NCI-H2029 treated with DMSO at 0.1 percent for 48 hours (cell line): ENCODE measurements around the gene RNU11.
A peak's percentile ranks its signal among the peaks of the same experiment; 100 is the strongest.
"Not testable (repeated sequence)": the region's sequence is repeated elsewhere in the genome, so short reads cannot be mapped to it uniquely, and the experiment has no call there.

ENCODE experiments used
- DNase-seq: peaks from one replicate; lab custom pipeline; 2025; lab: John Stamatoyannopoulos, UW

The RNU11 gene

GRCh38 chr1:28648474-28649198, at the start of gene RNU11:
RNU11 (plus strand) TSS chr1:28648600.
- peak; percentile 91 for DNase-seq

GRCh38 chr1:28601696-28602095, 46.7 kb upstream of the RNU11 start:
- no peak for DNase-seq

- DNase-seq = peak; percentile 30
Observed at GRCh38 chr1:28602536-28603439, 45.6 kb upstream of the RNU11 start.

- no peak for DNase-seq
Observed at GRCh38 chr1:28604411-28604810, 44.0 kb upstream of the RNU11 start.

GRCh38 chr1:28604962-28605361, 43.4 kb upstream of the RNU11 start:
- DNase-seq = no peak

- no peak for DNase-seq
Observed at GRCh38 chr1:28606771-28607170, 41.6 kb upstream of the RNU11 start.

GRCh38 chr1:28613175-28613574, 35.2 kb upstream of the RNU11 start:
- DNase-seq = no peak

GRCh38 chr1:28631713-28632112, 16.7 kb upstream of the RNU11 start:
- DNase-seq = no peak

GRCh38 chr1:28632560-28632959, 15.8 kb upstream of the RNU11 start:
- DNase-seq = no peak

- no peak for DNase-seq
Observed at GRCh38 chr1:28640766-28641165, 7.6 kb upstream of the RNU11 start.

- DNase-seq = no peak
Observed at GRCh38 chr1:28642056-28642846, 6.1 kb upstream of the RNU11 start.

GRCh38 chr1:28642847-28643635, 5.4 kb upstream of the RNU11 start, which contains the start of gene TAF12:
TAF12 (minus strand) TSS chr1:28643067; CDS start chr1:28622081, 20,986 bp downstream.
- peak; percentile 78 for DNase-seq

- no peak for DNase-seq
Observed at GRCh38 chr1:28644494-28644893, 3.9 kb upstream of the RNU11 start.

- DNase-seq = not testable (repeated sequence)
Observed at GRCh38 chr1:28645406-28645805, 3.0 kb upstream of the RNU11 start.

- DNase-seq = no peak
Observed at GRCh38 chr1:28646040-28646439, 2.4 kb upstream of the RNU11 start.

- peak; percentile 91 for DNase-seq
Observed at GRCh38 chr1:28648008-28648473, 359 bp upstream of the RNU11 start.

GRCh38 chr1:28653063-28653462, 4.7 kb downstream of the RNU11 start:
- DNase-seq = not testable (repeated sequence)

- not testable (repeated sequence) for DNase-seq
Observed at GRCh38 chr1:28653870-28654269, 5.5 kb downstream of the RNU11 start.

- DNase-seq = not testable (repeated sequence)
Observed at GRCh38 chr1:28655448-28656311, 7.3 kb downstream of the RNU11 start.

- DNase-seq = no peak
Observed at GRCh38 chr1:28656335-28656734, 7.9 kb downstream of the RNU11 start.
